Osteoblast (primary cell): ENCODE results near the gene ADAMTS4. TPM values are rescaled to one million over a fixed set of nuclear protein-coding genes. Genes with fewer than 3 reads are reported as not detected.

Experiments
- DNase-seq: peaks from one replicate; pipeline ENCODE4 v3.0.0; 2011; ENCODE audit warnings: low spot score, mixed read lengths; ENCODE audit not compliant: insufficient read length; ENCODE audit errors: missing footprints
- H2AFZ ChIP-seq: 2 replicates; pipeline ENCODE4 v1.6.0; 2011; ENCODE audit warnings: mild to moderate bottlenecking, low read length
- H3K27ac ChIP-seq: 2 replicates; pipeline ENCODE4 v1.5.1; 2011; ENCODE audit warnings: mild to moderate bottlenecking, low read depth, low read length, moderate library complexity
- H3K27me3 ChIP-seq: 2 replicates; pipeline ENCODE4 v1.6.0; 2012; ENCODE audit warnings: mild to moderate bottlenecking, control low read depth, inconsistent platforms, low read length, moderate library complexity; ENCODE audit not compliant: insufficient read depth
- H3K36me3 ChIP-seq: 2 replicates; pipeline ENCODE4 v1.5.1; 2011; ENCODE audit warnings: mild to moderate bottlenecking, low read length, control low read depth, moderate library complexity; ENCODE audit not compliant: insufficient read depth
- H3K4me1 ChIP-seq: 2 replicates; pipeline ENCODE4 v1.5.1; 2011; ENCODE audit warnings: mild to moderate bottlenecking, low read length, control low read depth, moderate library complexity; ENCODE audit not compliant: insufficient read depth
- H3K4me2 ChIP-seq: 2 replicates; pipeline ENCODE4 v1.6.0; 2011; ENCODE audit warnings: mild to moderate bottlenecking, low read length; ENCODE audit not compliant: insufficient read depth
- H3K4me3 ChIP-seq: fragments of 200-600 bp; sonication (generic); 3 replicates; pipeline ENCODE4 v1.5.1; 2012; ENCODE audit warnings: mild to moderate bottlenecking, low read length, inconsistent platforms; ENCODE audit not compliant: insufficient read depth
- H3K79me2 ChIP-seq: 2 replicates; pipeline ENCODE4 v1.6.0; 2012; ENCODE audit warnings: mild to moderate bottlenecking, low read length, control low read depth, inconsistent platforms; ENCODE audit not compliant: insufficient read depth
- H3K9me3 ChIP-seq: 2 replicates; pipeline ENCODE4 v1.5.1; 2011; ENCODE audit warnings: low read depth, low read length, control low read depth
- H4K20me1 ChIP-seq: 2 replicates; pipeline ENCODE4 v1.6.0; 2012; ENCODE audit warnings: mild to moderate bottlenecking, low read length, control low read depth; ENCODE audit not compliant: insufficient read depth
- CTCF ChIP-seq: IDR thresholded peaks from 2 replicates; pipeline ENCODE4 v1.5.1; 2011; ENCODE audit warnings: mild to moderate bottlenecking, low read depth, low read length, moderate library complexity; ENCODE audit errors: extremely low read depth
- total RNA-seq: library from RNA; depleted of rRNA; stranded (reverse); fragments of >200 nt; gene quantifications from 2 replicates; pipeline ENCODE4 v1.2.3, GENCODE V29; 2012

ADAMTS4 gene
- total RNA-seq, 1 donor = 1.4 TPM

- no peak overlapping the region for H3K4me3 ChIP-seq
- no peaks in the 10 kb centered on the region for H4K20me1 ChIP-seq
- H3K9me3 ChIP-seq = no peaks in the 10 kb centered on the region
- peaks cover 34% of the 10 kb centered on the region for H3K4me1 ChIP-seq
- H3K79me2 ChIP-seq = peaks cover 11% of the 10 kb centered on the region
- H3K4me2 ChIP-seq = no peak overlapping the region
- H3K36me3 ChIP-seq = peaks cover 17% of the 10 kb centered on the region
- no peak for TF ChIP-seq CTCF
- no peaks in the 10 kb centered on the region for H3K27me3 ChIP-seq
- DNase-seq = no peak
- no peak overlapping the region for H2AFZ ChIP-seq
- H3K27ac ChIP-seq = no peak overlapping the region
Observed at GRCh38 chr1:161195171-161195570, 3.7 kb downstream of the ADAMTS4 start.

GRCh38 chr1:161193561-161194235 lies 5.2 kb downstream of the ADAMTS4 start:
- no peak overlapping the region for H3K4me3 ChIP-seq
- H4K20me1 ChIP-seq = no peaks in the 10 kb centered on the region
- H3K79me2 ChIP-seq = peaks cover 11% of the 10 kb centered on the region
- H3K9me3 ChIP-seq = no peaks in the 10 kb centered on the region
- DNase-seq = peak; percentile 89
- H2AFZ ChIP-seq = peak overlapping the region; percentile 44
- no peak overlapping the region for H3K4me2 ChIP-seq
- H3K27me3 ChIP-seq = no peaks in the 10 kb centered on the region
- H3K4me1 ChIP-seq = peaks cover 27% of the 10 kb centered on the region
- peaks cover 17% of the 10 kb centered on the region for H3K36me3 ChIP-seq
- TF ChIP-seq CTCF = peak; percentile 36
- H3K27ac ChIP-seq = peak overlapping the region; percentile 26

GRCh38 chr1:161192476-161193465 lies 6.1 kb downstream of the ADAMTS4 start:
- no peak overlapping the region for H3K4me3 ChIP-seq
- H3K27ac ChIP-seq = peak overlapping the region; percentile 1
- peak; percentile 95 for DNase-seq
- H3K36me3 ChIP-seq = peaks cover 17% of the 10 kb centered on the region
- H3K4me2 ChIP-seq = no peak overlapping the region
- peak overlapping the region; percentile 17 for H2AFZ ChIP-seq
- peaks cover 17% of the 10 kb centered on the region for H3K4me1 ChIP-seq
- TF ChIP-seq CTCF = peak; percentile 93
- H4K20me1 ChIP-seq = no peaks in the 10 kb centered on the region
- H3K9me3 ChIP-seq = no peaks in the 10 kb centered on the region
- H3K27me3 ChIP-seq = no peaks in the 10 kb centered on the region
- H3K79me2 ChIP-seq = peaks cover 10% of the 10 kb centered on the region

GRCh38 chr1:161191971-161192370 lies 6.9 kb downstream of the ADAMTS4 start:
- peaks cover 9% of the 10 kb centered on the region for H3K4me1 ChIP-seq
- peaks cover 17% of the 10 kb centered on the region for H3K36me3 ChIP-seq
- no peak for TF ChIP-seq CTCF
- H3K27me3 ChIP-seq = no peaks in the 10 kb centered on the region
- no peak overlapping the region for H3K4me3 ChIP-seq
- no peak for DNase-seq
- H3K79me2 ChIP-seq = peaks cover 7% of the 10 kb centered on the region
- no peak overlapping the region for H2AFZ ChIP-seq
- no peaks in the 10 kb centered on the region for H3K9me3 ChIP-seq
- H4K20me1 ChIP-seq = no peaks in the 10 kb centered on the region
- no peak overlapping the region for H3K4me2 ChIP-seq
- peak overlapping the region; percentile 13 for H3K27ac ChIP-seq
